H1 (cell line): Measurements from ENCODE around the gene CBLB. TPM values are rescaled to one million over a fixed set of nuclear protein-coding genes. Genes with fewer than 3 reads are reported as not detected.

Experiments
- CTCF ChIA-PET: fragments of 300-600 bp; sonication (Branson Sonifier 250); formaldehyde crosslinking; loops from one replicate; lab custom pipeline; 2021; ENCODE audit not compliant: partially characterized antibody; lab: Charles Lee
- POLR2A ChIA-PET: fragments of 300-600 bp; sonication (Branson Sonifier 250); formaldehyde crosslinking; loops from one replicate; lab custom pipeline; 2021; ENCODE audit warnings: inconsistent platforms; ENCODE audit not compliant: partially characterized antibody; lab: Charles Lee
- DNase-seq, 2 experiments: peaks; one replicate each; pipeline versions ENCODE4 v3.0.0 to v3.0.0-alpha.2; 2010 to 2022; ENCODE audit warnings: low spot score in 2 of 2, low read depth in 1 of 2, mixed read lengths in 1 of 2
- FAIRE-seq: peaks from 2 replicates; lab custom pipeline; 2011; peaks lifted over from hg19 to GRCh38; lab: Jason Lieb, UNC
- H2AFZ ChIP-seq: 2 replicates; pipeline ENCODE4 v1.8.1; 2012; ENCODE audit warnings: low read length, inconsistent platforms
- H2AK5ac ChIP-seq: 2 replicates; pipeline ENCODE4 v1.6.1; 2013; ENCODE audit warnings: low read depth, low read length
- H2BK120ac ChIP-seq: replicated peaks from 2 replicates; pipeline ENCODE3; 2013; ENCODE audit warnings: low read depth, low read length, inconsistent platforms
- H2BK12ac ChIP-seq: 2 replicates; pipeline ENCODE4 v1.6.1; 2013; ENCODE audit warnings: low read depth, low read length
- H2BK15ac ChIP-seq: 2 replicates; pipeline ENCODE4 v1.6.1; 2013; ENCODE audit warnings: low read length
- H2BK20ac ChIP-seq: 2 replicates; pipeline ENCODE4 v1.6.1; 2013; ENCODE audit warnings: low read length
- H2BK5ac ChIP-seq: 2 replicates; pipeline ENCODE4 v1.6.1; 2013; ENCODE audit warnings: low read depth, low read length
- H3K14ac ChIP-seq: 2 replicates; pipeline ENCODE4 v1.6.1; 2013; ENCODE audit warnings: inconsistent platforms; ENCODE audit not compliant: insufficient read length
- H3K18ac ChIP-seq: 2 replicates; pipeline ENCODE4 v1.6.1; 2013; ENCODE audit warnings: low read length; ENCODE audit errors: extremely low read depth
- H3K23ac ChIP-seq: 2 replicates; pipeline ENCODE4 v1.6.1; 2013; ENCODE audit warnings: inconsistent platforms; ENCODE audit not compliant: insufficient read length
- H3K23me2 ChIP-seq: 2 replicates; pipeline ENCODE4 v1.6.1; 2013; ENCODE audit warnings: low read depth, low read length
- H3K27ac ChIP-seq: 2 replicates; pipeline ENCODE4 v1.6.1; 2011; ENCODE audit warnings: low read depth, low read length, inconsistent platforms
- H3K27me3 ChIP-seq, 4 experiments: replicated peaks in 1 of 4; 1 replicate in 1 of 4; 2 replicates in 3 of 4; pipeline versions ENCODE4 v1.6.1 to v1.8.1; 2011 to 2013; ENCODE audit warnings: low read length in 3 of 4, mild to moderate bottlenecking in 3 of 4, inconsistent platforms in 2 of 4, mixed read lengths in 2 of 4, moderate library complexity in 1 of 4; ENCODE audit not compliant: control insufficient read depth in 3 of 4, insufficient read depth in 3 of 4; ENCODE audit errors: extremely low read depth in 1 of 4
- H3K36me3 ChIP-seq, 4 experiments: 2 replicates each; pipeline versions ENCODE4 v1.6.1 to v1.8.1; 2011 to 2013; ENCODE audit warnings: mild to moderate bottlenecking in 4 of 4, low read length in 3 of 4, moderate library complexity in 2 of 4, control low read depth in 1 of 4, inconsistent platforms in 1 of 4; ENCODE audit not compliant: insufficient read depth in 4 of 4, control insufficient read depth in 2 of 4
- H3K4ac ChIP-seq: replicated peaks from 2 replicates; pipeline ENCODE3; 2013; ENCODE audit warnings: low read length, low read depth, mixed read lengths, inconsistent platforms; ENCODE audit not compliant: insufficient read length
- H3K4me1 ChIP-seq, 4 experiments: replicated peaks in 1 of 4; 1 replicate in 1 of 4; 2 replicates in 3 of 4; pipeline versions ENCODE4 v1.6.1 to v1.8.1; 2011 to 2013; ENCODE audit warnings: low read length in 3 of 4, inconsistent platforms in 2 of 4, mixed read lengths in 1 of 4; ENCODE audit not compliant: insufficient read depth in 4 of 4, control insufficient read depth in 3 of 4
- H3K4me2 ChIP-seq, 2 experiments: 2 replicates each; pipeline versions ENCODE4 v1.6.1 to v1.8.1; 2011 to 2013; ENCODE audit warnings: low read depth in 2 of 2, low read length in 2 of 2, control low read depth in 1 of 2, inconsistent platforms in 1 of 2, mild to moderate bottlenecking in 1 of 2; ENCODE audit not compliant: insufficient read depth in 1 of 2
- H3K4me3 ChIP-seq, 4 experiments: fragments of 200-600, 300-600 bp in 1 of 4; sonication (generic), shearing (Covaris generic), sonication (Bioruptor Twin) in 1 of 4; 2 replicates each; pipeline versions ENCODE4 v1.5.1 to v1.8.1; 2011 to 2016; ENCODE audit warnings: low read length in 4 of 4, low read depth in 3 of 4, control low read depth in 2 of 4, inconsistent platforms in 2 of 4, mild to moderate bottlenecking in 2 of 4, mixed read lengths in 1 of 4, moderate library complexity in 1 of 4; ENCODE audit not compliant: insufficient read depth in 2 of 4; ENCODE audit errors: extremely low read depth in 1 of 4
- H3K56ac ChIP-seq: replicated peaks from 2 replicates; pipeline ENCODE3; 2013; ENCODE audit warnings: low read depth, mild to moderate bottlenecking, mixed read lengths, low read length, inconsistent platforms; ENCODE audit not compliant: insufficient read length
- H3K79me1 ChIP-seq: 2 replicates; pipeline ENCODE4 v1.6.1; 2013; ENCODE audit warnings: low read depth, low read length, control low read depth
- H3K79me2 ChIP-seq, 2 experiments: 2 replicates each; pipeline versions ENCODE4 v1.6.1 to v1.8.1; 2012 to 2013; ENCODE audit warnings: low read length in 2 of 2, mild to moderate bottlenecking in 2 of 2, inconsistent platforms in 1 of 2; ENCODE audit not compliant: insufficient read depth in 2 of 2, control insufficient read depth in 1 of 2
- H3K9ac ChIP-seq, 4 experiments: replicated peaks in 1 of 4; 1 replicate in 1 of 4; 2 replicates in 3 of 4; pipeline versions ENCODE4 v1.6.1 to v1.8.1; 2011 to 2013; ENCODE audit warnings: low read depth in 3 of 4, low read length in 3 of 4, control low read depth in 2 of 4, mild to moderate bottlenecking in 2 of 4, moderate library complexity in 2 of 4, inconsistent platforms in 1 of 4; ENCODE audit errors: extremely low read depth in 1 of 4
- H3K9me3 ChIP-seq, 2 experiments: 2 replicates each; pipeline versions ENCODE4 v1.6.1 to v1.8.1; 2012 to 2013; ENCODE audit warnings: mild to moderate bottlenecking in 2 of 2, moderate library complexity in 2 of 2, control low read depth in 1 of 2, inconsistent platforms in 1 of 2, low read depth in 1 of 2, low read length in 1 of 2, mixed read lengths in 1 of 2; ENCODE audit not compliant: insufficient read depth in 2 of 2
- H4K20me1 ChIP-seq, 2 experiments: replicated peaks in 1 of 2; 2 replicates each; pipeline versions ENCODE3 to v1.8.1; 2011 to 2013; ENCODE audit warnings: inconsistent platforms in 2 of 2, low read length in 2 of 2, mild to moderate bottlenecking in 1 of 2; ENCODE audit not compliant: insufficient read depth in 2 of 2, control insufficient read depth in 1 of 2
- H4K5ac ChIP-seq: 2 replicates; pipeline ENCODE4 v1.6.1; 2013; ENCODE audit warnings: low read length, low read depth, mixed read lengths, inconsistent platforms; ENCODE audit not compliant: insufficient read length
- H4K8ac ChIP-seq: 2 replicates; pipeline ENCODE4 v1.8.0; 2013; ENCODE audit warnings: mild to moderate bottlenecking, moderate library complexity, low read length, inconsistent platforms; ENCODE audit not compliant: insufficient read depth; ENCODE audit errors: extremely low read depth
- H4K91ac ChIP-seq: replicated peaks from 2 replicates; pipeline ENCODE3; 2013; ENCODE audit warnings: low read length, mixed read lengths, inconsistent platforms; ENCODE audit not compliant: insufficient read length
- KDM5A ChIP-seq: fragments of 200-600 bp; IDR thresholded peaks from 2 replicates; pipeline ENCODE4 v1.7.1; 2012; ENCODE audit warnings: mild to moderate bottlenecking, low read length, inconsistent platforms, mixed read lengths
- WGBS, 2 experiments: shearing (Covaris generic) in 1 of 2; methylation state at CpG; one replicate each; pipeline versions ENCODE4 v1.1.6 to v1.1.7; 2013 to 2015; ENCODE audit warnings: low lambda C conversion rate in 2 of 2, mixed read lengths in 2 of 2, inconsistent platforms in 1 of 2, low coverage in 1 of 2, missing lambda C conversion rate in 1 of 2; ENCODE audit not compliant: insufficient replicate concordance in 2 of 2, insufficient coverage in 1 of 2, insufficient read length in 1 of 2; ENCODE audit errors: extremely low coverage in 1 of 2, missing lambda C conversion rate in 1 of 2; 5-methylcytosine and 5-hydroxymethylcytosine counted together
- polyA plus RNA-seq, 7 experiments: library from polyadenylated mRNA; depleted of rRNA in 3 of 7; stranded (reverse) in 5 of 7; unstranded in 2 of 7; fragments of >200 nt in 5 of 7; fragments of 200-250 nt in 2 of 7; gene quantifications; 1 replicate in 5 of 7; 2 replicates in 1 of 7; 4 replicates in 1 of 7; pipeline versions ENCODE4 v1.2.1 to v1.2.3, GENCODE V29; 2011 to 2013; ENCODE audit warnings: missing spikeins in 2 of 7, mixed read lengths in 2 of 7
- total RNA-seq: library from RNA; stranded (reverse); fragmentation: NEBNext Ultra II Directional; extraction: Animal tissue kit (Norgen Biotek cat#: 25700); gene quantifications from 2 replicates; pipeline ENCODE4 v1.2.1, GENCODE V29; 2021

Gene CBLB
- total and polyA plus RNA-seq, 2 of the 8 experiments (the other 6 are each of a cell fraction or from before 2014, with no cell fraction given) = 14.5 to 26.0 TPM

- H3K23me2 ChIP-seq = peaks cover 2% of the 10 kb centered on the region; the same call in 1 of the 2 replicates
- H3K14ac ChIP-seq = no peak overlapping the region
- H4K8ac ChIP-seq = no peak overlapping the region
- H2AFZ ChIP-seq = no peak overlapping the region
- H2BK12ac ChIP-seq = no peak overlapping the region
- H3K4ac ChIP-seq = no peak overlapping the region
- 89% methylated on average over 1 of the region's 1 CpG; no CpG with 5 or more reads in 1 of the 2 experiments for WGBS, 2 experiments
- no peak overlapping the region for H3K4me3 ChIP-seq
- H2BK120ac ChIP-seq = no peak overlapping the region
- no peak overlapping the region for H3K18ac ChIP-seq
- H3K4me1 ChIP-seq = no peaks in the 10 kb centered on the region; a peak in 1 of 7 replicates
- no peak overlapping the region for H3K9ac ChIP-seq
- no peaks in the 10 kb centered on the region for H3K9me3 ChIP-seq
- peaks cover 0 to 74% of the 10 kb centered on the region in 2 experiments; a peak in 3 of 4 replicates for H3K79me2 ChIP-seq
- peaks cover 0 to 22% (median 0%) of the 10 kb centered on the region in 4 experiments; a peak in 2 of 8 replicates for H3K36me3 ChIP-seq
- no peak overlapping the region for H2BK20ac ChIP-seq
- no peak overlapping the region for H2AK5ac ChIP-seq
- H2BK15ac ChIP-seq = no peak overlapping the region
- no peak overlapping the region for H3K56ac ChIP-seq
- no peak overlapping the region for H3K23ac ChIP-seq
- H2BK5ac ChIP-seq = no peak overlapping the region
- H3K27me3 ChIP-seq = no peaks in the 10 kb centered on the region
- H4K20me1 ChIP-seq = no peaks in the 10 kb centered on the region
- no peak overlapping the region for H3K27ac ChIP-seq
- no peak overlapping the region for H3K4me2 ChIP-seq
- H3K79me1 ChIP-seq = no peaks in the 10 kb centered on the region; the same call in 1 of the 2 replicates
- H4K91ac ChIP-seq = no peak overlapping the region
- FAIRE-seq (no peak), DNase-seq (no peak)
- H4K5ac ChIP-seq = no peak overlapping the region
- CTCF ChIA-PET = no interaction called here
- POLR2A ChIA-PET = no interaction called here
- no peak for TF ChIP-seq KDM5A
These were observed 8.2 kb downstream of the CBLB start for GRCh38 chr3:105860641-105861040.
